ENCODE measurements around the gene ZNF526. TPM values are rescaled to one million over a fixed set of nuclear protein-coding genes. Genes with fewer than 3 reads are reported as not detected.

ZNF526 gene
- total RNA-seq, 1 experiment from 2014 or later, result 10.7 TPM

- H3K4me1 ChIP-seq, result peaks cover 6% of the 10 kb centered on the region; the same call in 1 of the 2 replicates
- no peaks in the 10 kb centered on the region for H3K9me3 ChIP-seq (replicated peaks)
- DNase-seq, result no peak
- no peak overlapping the region for H3K27ac ChIP-seq
- no peaks in the 10 kb centered on the region for H3K27me3 ChIP-seq
- H3K36me3 ChIP-seq, result peaks cover 41% of the 10 kb centered on the region
- H3K4me3 ChIP-seq, result no peak overlapping the region
These were observed 5.7 kb downstream of the ZNF526 start for GRCh38 chr19:42225718-42226292.

- no peak overlapping the region for H3K4me3 ChIP-seq
- H3K36me3 ChIP-seq, result peaks cover 51% of the 10 kb centered on the region
- DNase-seq, result no peak
- H3K9me3 ChIP-seq (replicated peaks), result no peaks in the 10 kb centered on the region
- no peaks in the 10 kb centered on the region for H3K27me3 ChIP-seq
- H3K4me1 ChIP-seq, result peaks cover 6% of the 10 kb centered on the region; the same call in 1 of the 2 replicates
- no peak overlapping the region for H3K27ac ChIP-seq
These were observed 6.8 kb downstream of the ZNF526 start for GRCh38 chr19:42226886-42227285.

DNA sequence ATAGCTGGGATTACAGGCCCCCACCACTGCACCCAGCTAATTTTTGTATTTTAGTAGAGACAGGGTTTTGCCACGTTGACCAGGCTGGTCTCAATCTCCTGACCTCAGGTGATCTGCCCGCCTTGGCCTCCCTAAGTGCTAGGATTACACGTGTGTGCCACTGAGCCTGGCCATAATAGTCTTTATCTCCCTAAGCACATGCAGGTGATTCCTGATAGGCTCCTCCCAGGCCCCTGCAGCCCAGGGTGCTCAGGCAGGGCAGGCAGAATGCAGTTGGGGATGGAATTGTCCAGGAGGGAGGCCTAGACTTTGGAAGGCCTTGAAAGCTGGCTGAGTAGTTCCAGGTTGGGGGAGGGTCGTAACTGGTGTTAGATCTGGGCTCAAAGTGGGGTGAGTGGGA is 8.5 kb downstream of the ZNF526 start:
- Histone ChIP-seq H3K27me3 (no peaks in the 10 kb centered on the region), H3K36me3 (peaks cover 64% of the 10 kb centered on the region), H3K27ac (no peak overlapping the region), H3K9me3 (replicated peaks) (no peaks in the 10 kb centered on the region), H3K4me3 (no peak overlapping the region), H3K4me1 (peaks cover 10% of the 10 kb centered on the region; the same call in 1 of the 2 replicates)
- DNase-seq, result no peak

DNA sequence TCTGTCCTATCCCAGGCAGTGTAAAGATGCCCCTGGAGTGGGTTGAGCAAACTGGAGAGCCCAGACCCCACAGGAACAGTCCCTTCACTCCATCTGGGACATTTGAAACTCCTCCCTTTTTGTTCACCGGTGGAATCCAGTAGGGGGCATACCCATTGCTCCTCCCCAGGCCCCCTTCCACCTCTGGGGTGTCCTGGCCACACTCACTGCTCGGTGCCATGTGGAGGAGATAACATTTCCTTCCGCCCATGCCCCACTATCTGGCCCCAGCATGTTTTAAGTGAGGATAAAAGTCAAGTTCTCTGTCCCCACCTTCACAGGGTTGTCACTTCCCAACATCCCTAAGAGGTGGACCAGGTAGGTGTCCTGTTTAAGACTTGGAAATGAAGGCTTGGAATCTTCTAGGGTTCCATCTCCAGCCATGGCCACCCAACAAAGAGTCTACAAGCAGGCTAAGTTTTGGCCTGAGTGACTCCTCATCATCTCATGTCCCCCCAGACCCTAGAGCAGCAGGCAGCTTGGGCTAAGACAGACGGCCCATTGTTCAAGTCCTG is 9.3 kb downstream of the ZNF526 start:
- no peaks in the 10 kb centered on the region for H3K9me3 ChIP-seq (replicated peaks)
- no peak overlapping the region for H3K4me3 ChIP-seq
- no peak for DNase-seq
- H3K27ac ChIP-seq, result peak overlapping the region; percentile 26; the same call in 1 of the 2 replicates
- peaks cover 71% of the 10 kb centered on the region for H3K36me3 ChIP-seq
- no peaks in the 10 kb centered on the region for H3K27me3 ChIP-seq
- H3K4me1 ChIP-seq, result peaks cover 11% of the 10 kb centered on the region; the same call in 1 of the 2 replicates

- no peaks in the 10 kb centered on the region for H3K9me3 ChIP-seq (replicated peaks)
- H3K36me3 ChIP-seq, result peaks cover 72% of the 10 kb centered on the region
- no peaks in the 10 kb centered on the region for H3K27me3 ChIP-seq
- DNase-seq, result peak; percentile 43 to 66
- H3K4me1 ChIP-seq, result peaks cover 11% of the 10 kb centered on the region; the same call in 1 of the 2 replicates
- peak overlapping the region; percentile 26; the same call in 1 of the 2 replicates for H3K27ac ChIP-seq
- H3K4me3 ChIP-seq, result no peak overlapping the region
These were observed 9.8 kb downstream of the ZNF526 start for GRCh38 chr19:42229855-42230351.

DNA sequence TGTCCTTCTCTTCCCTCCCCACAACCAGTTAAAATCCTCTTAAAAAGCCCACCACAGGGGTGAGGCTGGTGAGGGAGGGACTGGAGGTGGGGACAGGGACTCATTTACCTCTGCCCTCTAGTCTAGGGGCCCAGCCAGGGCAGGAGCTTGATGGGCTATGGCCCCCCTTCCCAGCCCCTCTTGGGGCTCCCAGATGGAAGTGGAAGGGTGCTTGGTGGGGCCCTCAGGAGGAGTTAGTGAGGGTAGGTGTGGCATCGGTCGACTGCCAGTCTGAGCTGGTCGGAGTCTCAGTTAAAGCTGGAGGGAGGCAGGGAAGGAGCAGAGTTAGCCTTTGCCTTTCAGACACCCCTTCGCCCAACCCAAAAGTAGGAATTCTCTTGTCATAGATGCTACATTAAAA is 10.5 kb downstream of the ZNF526 start:
- Histone ChIP-seq H3K27me3 (no peaks in the 10 kb centered on the region), H3K36me3 (peaks cover 75% of the 10 kb centered on the region), H3K27ac (no peak overlapping the region), H3K4me1 (peaks cover 11% of the 10 kb centered on the region; the same call in 1 of the 2 replicates), H3K4me3 (no peak overlapping the region), H3K9me3 (replicated peaks) (no peaks in the 10 kb centered on the region)
- DNase-seq, result no peak

GRCh38 chr19:42232435-42232834 is 12.3 kb downstream of the ZNF526 start:
- Histone ChIP-seq H3K4me1 (peaks cover 11% of the 10 kb centered on the region; the same call in 1 of the 2 replicates), H3K27me3 (no peaks in the 10 kb centered on the region), H3K27ac (no peak overlapping the region), H3K36me3 (peaks cover 69% of the 10 kb centered on the region), H3K4me3 (no peak overlapping the region), H3K9me3 (replicated peaks) (no peaks in the 10 kb centered on the region)
- DNase-seq, result no peak

DNA sequence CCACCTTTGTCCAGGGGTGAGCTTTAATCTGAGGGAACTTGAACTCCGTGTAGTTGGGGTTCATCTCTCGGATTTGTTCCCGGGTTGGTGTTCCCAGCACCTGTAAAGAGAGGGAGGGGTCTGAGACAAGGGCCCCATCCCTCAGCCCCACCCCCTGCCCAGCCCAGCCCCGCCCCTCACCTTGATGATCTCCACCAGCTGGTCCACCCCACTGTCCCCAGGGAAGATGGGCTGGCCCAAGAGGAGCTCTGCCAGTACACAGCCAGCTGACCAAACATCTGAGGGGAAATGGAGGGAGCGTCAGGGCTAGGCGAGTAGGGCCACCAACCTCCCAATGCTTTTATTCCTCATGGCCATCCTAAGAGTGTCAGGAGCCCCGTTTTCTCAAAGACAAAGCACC is 13.0 kb downstream of the ZNF526 start:
- Histone ChIP-seq H3K27ac (no peak overlapping the region), H3K27me3 (no peaks in the 10 kb centered on the region), H3K36me3 (peaks cover 74% of the 10 kb centered on the region), H3K9me3 (replicated peaks) (no peaks in the 10 kb centered on the region), H3K4me3 (no peak overlapping the region), H3K4me1 (peaks cover 11% of the 10 kb centered on the region; the same call in 1 of the 2 replicates)
- DNase-seq, result peak; percentile 53 to 59

- no peak overlapping the region for H3K4me3 ChIP-seq
- peaks cover 71% of the 10 kb centered on the region for H3K36me3 ChIP-seq
- no peaks in the 10 kb centered on the region for H3K9me3 ChIP-seq (replicated peaks)
- no peak for DNase-seq
- peaks cover 11% of the 10 kb centered on the region; the same call in 1 of the 2 replicates for H3K4me1 ChIP-seq
- no peak overlapping the region for H3K27ac ChIP-seq
- H3K27me3 ChIP-seq, result no peaks in the 10 kb centered on the region
These were observed 13.7 kb downstream of the ZNF526 start for GRCh38 chr19:42233678-42234292.

DNA sequence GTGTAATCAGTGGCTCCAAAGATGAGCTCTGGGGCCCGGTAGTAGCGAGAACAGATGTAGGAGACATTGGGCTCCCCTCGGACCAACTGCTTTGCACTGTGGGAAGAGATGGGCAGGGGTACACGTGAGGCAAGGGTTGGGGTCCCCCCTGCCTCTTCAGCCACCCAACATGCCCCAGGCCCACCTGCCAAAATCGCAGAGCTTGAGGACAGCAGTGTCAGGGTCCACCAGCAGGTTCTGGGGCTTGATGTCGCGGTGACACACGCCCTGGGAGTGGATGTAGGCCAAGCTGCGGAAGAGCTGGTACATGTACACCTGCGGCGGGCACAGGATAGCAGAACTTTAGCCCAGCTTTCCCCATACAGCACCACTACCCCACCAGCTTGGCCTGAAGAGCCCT is 14.3 kb downstream of the ZNF526 start:
- Histone ChIP-seq H3K4me3 (no peak overlapping the region), H3K4me1 (peaks cover 11% of the 10 kb centered on the region; the same call in 1 of the 2 replicates), H3K36me3 (peaks cover 66% of the 10 kb centered on the region), H3K27ac (no peak overlapping the region), H3K9me3 (replicated peaks) (no peaks in the 10 kb centered on the region), H3K27me3 (no peaks in the 10 kb centered on the region)
- DNase-seq, result no peak

DNA sequence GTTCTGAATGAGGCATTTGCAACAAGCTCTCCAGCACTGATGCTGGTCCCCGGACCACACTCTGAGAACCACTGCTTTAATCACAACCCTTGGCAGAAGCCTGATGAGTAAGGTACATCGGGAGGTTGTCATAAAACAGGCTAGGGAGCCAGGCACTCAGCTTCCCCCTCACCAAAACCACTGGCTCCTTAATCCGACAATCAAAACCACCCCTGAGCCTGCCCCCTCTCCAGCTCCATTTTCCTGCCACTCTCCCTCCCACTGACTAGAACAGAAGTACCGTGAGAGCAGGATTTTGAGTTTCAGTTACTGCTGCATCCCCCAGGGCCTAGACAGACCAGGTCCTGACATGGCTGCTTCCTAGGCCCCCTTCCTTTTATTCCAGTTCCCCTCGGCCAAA is 15.1 kb downstream of the ZNF526 start:
- peaks cover 58% of the 10 kb centered on the region for H3K36me3 ChIP-seq
- peaks cover 6% of the 10 kb centered on the region; the same call in 1 of the 2 replicates for H3K4me1 ChIP-seq
- no peaks in the 10 kb centered on the region for H3K9me3 ChIP-seq (replicated peaks)
- no peak overlapping the region for H3K4me3 ChIP-seq
- DNase-seq, result no peak
- H3K27me3 ChIP-seq, result no peaks in the 10 kb centered on the region
- no peak overlapping the region for H3K27ac ChIP-seq

DNA sequence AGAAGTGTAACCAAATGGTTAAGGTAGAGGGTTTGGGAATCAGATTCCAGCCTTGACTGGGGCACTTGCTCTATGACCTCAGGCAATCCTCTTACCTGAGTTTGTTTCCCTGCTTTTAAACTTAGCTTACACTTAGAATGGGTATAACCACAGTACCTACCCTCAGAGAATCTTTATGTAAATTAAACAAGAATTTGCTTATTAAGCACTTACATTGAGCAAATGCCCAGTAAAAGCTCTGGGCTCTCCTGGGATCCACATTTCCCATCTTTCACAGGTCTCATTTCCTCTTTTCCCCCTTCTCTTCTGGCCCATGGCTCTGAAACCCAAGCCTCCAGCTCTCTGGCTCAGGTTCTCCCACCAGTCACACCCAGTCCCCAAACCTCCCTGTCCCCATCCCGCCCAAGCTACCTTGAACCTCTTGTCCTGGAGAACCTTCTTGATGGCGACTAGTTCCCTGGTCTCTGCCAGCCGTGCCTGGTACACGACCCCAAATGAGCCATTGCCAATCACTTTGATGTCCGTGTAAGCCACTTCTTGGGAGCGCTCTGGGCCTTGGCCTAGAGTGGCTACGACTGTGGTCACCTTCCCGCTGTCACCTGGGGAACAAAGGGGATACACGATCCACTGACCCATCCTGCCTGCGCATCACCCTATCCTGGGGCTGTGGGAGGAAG is 19.6 kb downstream of the ZNF526 start:
- Histone ChIP-seq H3K27ac (no peak overlapping the region), H3K4me1 (no peaks in the 10 kb centered on the region; the same call in 1 of the 2 replicates), H3K36me3 (peaks cover 21% of the 10 kb centered on the region), H3K4me3 (no peak overlapping the region), H3K9me3 (replicated peaks) (no peaks in the 10 kb centered on the region), H3K27me3 (no peaks in the 10 kb centered on the region)
- no peak for DNase-seq

DNA sequence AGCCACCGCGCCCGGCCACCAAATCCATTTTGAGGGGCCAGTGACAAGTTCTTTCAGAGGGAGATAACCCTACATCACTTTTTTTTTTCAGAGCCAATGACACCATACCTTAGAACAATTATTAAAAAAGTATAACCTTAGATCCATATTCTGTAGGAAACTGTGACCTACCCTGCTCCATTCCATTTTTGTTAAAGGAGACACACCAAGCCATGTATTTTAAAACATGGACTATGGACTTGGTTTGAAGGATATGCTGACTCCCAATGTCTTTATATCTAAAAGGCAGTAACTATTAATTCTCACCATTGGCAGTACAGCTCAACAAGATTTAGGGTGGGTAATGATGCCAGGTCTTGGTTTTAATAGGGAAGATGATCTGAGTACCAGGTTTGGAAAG is 21.2 kb downstream of the ZNF526 start:
- H3K27ac ChIP-seq, result no peak overlapping the region
- no peaks in the 10 kb centered on the region for H3K27me3 ChIP-seq
- peak overlapping the region; percentile 70 for H3K4me3 ChIP-seq
- H3K9me3 ChIP-seq (replicated peaks), result no peaks in the 10 kb centered on the region
- H3K4me1 ChIP-seq, result no peaks in the 10 kb centered on the region; the same call in 1 of the 2 replicates
- no peak for DNase-seq
- H3K36me3 ChIP-seq, result peaks cover 12% of the 10 kb centered on the region; the same call in 1 of the 2 replicates

DNA sequence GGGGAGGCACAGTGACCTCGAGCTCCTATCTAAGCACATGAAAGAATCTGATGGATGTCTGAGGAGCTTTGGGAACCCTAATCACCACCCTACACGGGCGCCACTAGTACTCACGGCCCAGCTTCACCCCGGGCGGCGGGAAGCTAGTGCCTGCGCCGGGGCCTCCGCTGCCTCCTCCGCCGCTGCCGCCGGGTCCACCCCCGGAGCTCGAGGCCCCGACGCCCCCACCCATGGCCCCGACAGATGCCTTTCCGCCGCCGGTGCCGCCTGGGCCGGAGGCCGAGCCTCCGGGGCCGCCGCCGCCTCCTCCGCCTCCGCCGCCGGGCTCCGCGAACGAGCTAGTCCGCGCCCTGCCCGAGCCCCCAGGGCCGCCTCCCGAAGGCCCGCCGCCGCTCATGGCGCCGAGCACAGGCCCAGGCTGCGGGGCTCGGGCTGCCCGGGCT is 22.0 kb downstream of the ZNF526 start:
- Histone ChIP-seq H3K4me3 (peak overlapping the region; percentile 70), H3K36me3 (peaks cover 8% of the 10 kb centered on the region; the same call in 1 of the 2 replicates), H3K4me1 (no peaks in the 10 kb centered on the region; the same call in 1 of the 2 replicates), H3K27me3 (no peaks in the 10 kb centered on the region), H3K9me3 (replicated peaks) (no peaks in the 10 kb centered on the region), H3K27ac (peak overlapping the region; percentile 17; the same call in 1 of the 2 replicates)
- no peak for DNase-seq

All from SJCRH30 (cell line).